RWPE1 (cell line): Measurements from ENCODE around the gene NAALADL2.

Experiments
- CTCF ChIA-PET: fragments of 350-600 bp; sonication (Branson Sonifier 250); formaldehyde crosslinking; extraction: SDS; loops from one replicate; lab custom pipeline; 2021; lab: Yijun Ruan, JAX
- POLR2A ChIA-PET: fragments of 400-600 bp; formaldehyde crosslinking; extraction: SDS; loops from one replicate; lab custom pipeline; 2020; ENCODE audit warnings: antibody characterized with exemption; ENCODE audit not compliant: low non-redundant PET; lab: Yijun Ruan, JAX
- DNase-seq: peaks from one replicate; pipeline ENCODE4 v3.0.0; 2012; ENCODE audit warnings: low spot score
- H3K27ac ChIP-seq: fragments of 450-650 bp; 2 replicates; pipeline ENCODE4 v1.5.1; 2017
- CTCF ChIP-seq: fragments of 450-650 bp; conservative IDR thresholded peaks from 2 replicates; pipeline ENCODE4 v1.5.1; 2017; ENCODE audit warnings: low read depth, mild to moderate bottlenecking

Gene NAALADL2

GRCh38 chr3:175105066-175105465, 245.9 kb downstream of the NAALADL2 start:
- no peak for DNase-seq
- TF ChIP-seq CTCF = no peak

GRCh38 chr3:175107231-175107630, 248.1 kb downstream of the NAALADL2 start:
- POLR2A ChIA-PET = no interaction called here
- no peak for TF ChIP-seq CTCF
- no peak overlapping the region for H3K27ac ChIP-seq
- CTCF ChIA-PET = no interaction called here
- no peak for DNase-seq

More at GRCh38 chr3:175105066-175105465, 245.9 kb downstream of the NAALADL2 start:
- no peak overlapping the region for H3K27ac ChIP-seq
- POLR2A ChIA-PET = no interaction called here
- CTCF ChIA-PET = no interaction called here

- POLR2A ChIA-PET = no interaction called here
- DNase-seq = no peak
- CTCF ChIA-PET = no interaction called here
- no peak overlapping the region for H3K27ac ChIP-seq
- no peak for TF ChIP-seq CTCF
Observed at GRCh38 chr3:175107995-175108394, 248.9 kb downstream of the NAALADL2 start.

- no peak for TF ChIP-seq CTCF
- ChIA-PET POLR2A (no interaction called here), CTCF (interaction anchor here (0.6 kb wide), 1 partner anchor 23 kb away, joined by 3 read pairs; no protein-coding TSS in a partner anchor)
- H3K27ac ChIP-seq = no peak overlapping the region
- DNase-seq = no peak
Observed at GRCh38 chr3:175108613-175109151, 249.5 kb downstream of the NAALADL2 start.

- ChIA-PET POLR2A (no interaction called here), CTCF (no interaction called here)
- no peak for DNase-seq
- TF ChIP-seq CTCF = no peak
- no peak overlapping the region for H3K27ac ChIP-seq
Observed at GRCh38 chr3:175111036-175111435, 251.9 kb downstream of the NAALADL2 start.

GRCh38 chr3:175118382-175118941, 259.3 kb downstream of the NAALADL2 start:
- POLR2A ChIA-PET = no interaction called here
- DNase-seq = no peak
- no peak overlapping the region for H3K27ac ChIP-seq
- TF ChIP-seq CTCF = no peak
- CTCF ChIA-PET = interaction anchor here (0.6 kb wide), 1 partner anchor 18 kb away, joined by 4 read pairs; no protein-coding TSS in a partner anchor
